IMR-90 (cell line): ENCODE results near the gene PRSS56. TPM values are rescaled to one million over a fixed set of nuclear protein-coding genes. Genes with fewer than 3 reads are reported as not detected.

ENCODE experiments used
- ATAC-seq: fragments of 200-7000 bp; cut with Tn5 transposase; 2 replicates; pipeline ENCODE4 v1.9.1; 2020; ENCODE audit warnings: low read depth, mild to moderate bottlenecking, moderate library complexity
- BruUV-seq: library from RNA; stranded (reverse); fragments of 400-500 nt; replicated peaks from 2 replicates; lab custom pipeline; 2021; lab: Mats Ljungman, UMichigan
- CTCF ChIA-PET: fragments of 300-600 bp; formaldehyde crosslinking; extraction: SDS; loops from one replicate; lab custom pipeline; 2021; ENCODE audit warnings: antibody characterized with exemption; lab: Yijun Ruan, JAX
- POLR2A ChIA-PET: fragments of 300-600 bp; sonication (Branson Sonifier 250); formaldehyde crosslinking; loops from one replicate; lab custom pipeline; 2022; ENCODE audit warnings: antibody characterized with exemption; ENCODE audit not compliant: unreplicated experiment; lab: Charles Lee
- DNase-seq: peaks from one replicate; pipeline ENCODE4 v3.0.0; 2013
- H2AFZ ChIP-seq: replicated peaks from 2 replicates; pipeline ENCODE3; 2013; ENCODE audit warnings: low read length, mild to moderate bottlenecking; ENCODE audit not compliant: poor library complexity
- H2AK5ac ChIP-seq: 2 replicates; pipeline ENCODE4 v1.6.1; 2013; ENCODE audit warnings: low read depth, low read length, inconsistent platforms
- H2AK9ac ChIP-seq: replicated peaks from 2 replicates; pipeline ENCODE3; 2013; ENCODE audit warnings: mild to moderate bottlenecking, low read depth, low read length, moderate library complexity; ENCODE audit not compliant: poor library complexity
- H2BK120ac ChIP-seq: 2 replicates; pipeline ENCODE4 v1.6.1; 2013; ENCODE audit warnings: low read depth, low read length, inconsistent platforms
- H2BK15ac ChIP-seq: 3 replicates; pipeline ENCODE4 v1.6.1; 2013; ENCODE audit warnings: low read depth, low read length, inconsistent platforms
- H2BK20ac ChIP-seq: 2 replicates; pipeline ENCODE4 v1.6.1; 2013; ENCODE audit warnings: low read depth, mild to moderate bottlenecking, inconsistent platforms, low read length, moderate library complexity
- H2BK5ac ChIP-seq: 2 replicates; pipeline ENCODE4 v1.6.1; 2013; ENCODE audit warnings: mild to moderate bottlenecking, low read depth, low read length, inconsistent platforms; ENCODE audit not compliant: poor library complexity, severe bottlenecking
- H3K14ac ChIP-seq: replicated peaks from 2 replicates; pipeline ENCODE4 v1.6.1; 2013; ENCODE audit warnings: low read depth, low read length, inconsistent platforms
- H3K18ac ChIP-seq: 2 replicates; pipeline ENCODE4 v1.6.1; 2013; ENCODE audit warnings: low read depth, low read length, control low read depth
- H3K23ac ChIP-seq: 2 replicates; pipeline ENCODE4 v1.6.1; 2013; ENCODE audit warnings: low read depth, low read length, inconsistent platforms
- H3K27ac ChIP-seq: 2 replicates; pipeline ENCODE4 v1.5.1; 2013; ENCODE audit warnings: mild to moderate bottlenecking, control low read depth, low read length; ENCODE audit not compliant: insufficient read depth
- H3K27me3 ChIP-seq: 2 replicates; pipeline ENCODE4 v1.6.1; 2013; ENCODE audit warnings: low read length; ENCODE audit not compliant: control insufficient read depth, insufficient read depth
- H3K36me3 ChIP-seq: 2 replicates; pipeline ENCODE4 v1.6.1; 2013; ENCODE audit warnings: low read length, mixed read lengths; ENCODE audit not compliant: control insufficient read depth, insufficient read depth
- H3K4ac ChIP-seq: 2 replicates; pipeline ENCODE4 v1.6.1; 2013; ENCODE audit warnings: low read depth, low read length, inconsistent platforms
- H3K4me1 ChIP-seq: 2 replicates; pipeline ENCODE4 v1.6.1; 2013; ENCODE audit warnings: low read length, mixed read lengths; ENCODE audit not compliant: control insufficient read depth, insufficient read depth
- H3K4me2 ChIP-seq: 2 replicates; pipeline ENCODE4 v1.6.1; 2013; ENCODE audit warnings: low read depth, mild to moderate bottlenecking, control low read depth, low read length, moderate library complexity
- H3K4me3 ChIP-seq: 2 replicates; pipeline ENCODE4 v1.5.1; 2013; ENCODE audit warnings: low read depth, mild to moderate bottlenecking, control low read depth, low read length, moderate library complexity; ENCODE audit not compliant: insufficient read depth
- H3K56ac ChIP-seq: 2 replicates; pipeline ENCODE4 v1.6.1; 2013; ENCODE audit warnings: low read length, inconsistent platforms; ENCODE audit not compliant: insufficient read depth; ENCODE audit errors: extremely low read depth
- H3K79me1 ChIP-seq, 2 experiments: 2 replicates each; pipeline ENCODE4 v1.6.1; 2013; ENCODE audit warnings: low read length in 2 of 2, inconsistent platforms in 1 of 2, low read depth in 1 of 2
- H3K9ac ChIP-seq: 2 replicates; pipeline ENCODE4 v1.6.1; 2013; ENCODE audit warnings: low read depth, low read length, control low read depth
- H3K9me1 ChIP-seq: 2 replicates; pipeline ENCODE4 v1.6.1; 2013; ENCODE audit warnings: low read length, inconsistent platforms; ENCODE audit not compliant: insufficient read depth
- H3K9me3 ChIP-seq: 2 replicates; pipeline ENCODE4 v1.6.1; 2013; ENCODE audit warnings: low read length; ENCODE audit not compliant: control insufficient read depth, insufficient read depth
- H4K20me1 ChIP-seq: 2 replicates; pipeline ENCODE4 v1.6.1; 2013; ENCODE audit warnings: low read length, inconsistent platforms; ENCODE audit not compliant: insufficient read depth
- H4K5ac ChIP-seq: 2 replicates; pipeline ENCODE4 v1.6.1; 2013; ENCODE audit warnings: mild to moderate bottlenecking, low read depth, low read length, control low read depth
- H4K8ac ChIP-seq, 2 experiments: 2 replicates each; pipeline ENCODE4 v1.6.1; 2013; ENCODE audit warnings: low read depth in 2 of 2, low read length in 2 of 2, control low read depth in 1 of 2, inconsistent platforms in 1 of 2
- H4K91ac ChIP-seq: 2 replicates; pipeline ENCODE4 v1.6.1; 2013; ENCODE audit warnings: low read depth, low read length, inconsistent platforms; ENCODE audit not compliant: insufficient read depth
- BHLHE40 ChIP-seq: fragments of 150-350 bp; IDR thresholded peaks from 2 replicates; pipeline ENCODE4 v1.6.1; 2016; ENCODE audit warnings: mild to moderate bottlenecking, low read depth, low read length
- CHD1 ChIP-seq: IDR thresholded peaks from 2 replicates; pipeline ENCODE4 v1.6.1; 2012; ENCODE audit warnings: low read depth, low read length, improper control_type of control experiment
- FOS ChIP-seq: fragments of 150-350 bp; IDR thresholded peaks from 2 replicates; pipeline ENCODE4 v1.6.1; 2016; ENCODE audit warnings: low read depth, low read length
- MAFK ChIP-seq: IDR thresholded peaks from 2 replicates; pipeline ENCODE4 v1.6.1; 2012; ENCODE audit warnings: low read depth, low read length, improper control_type of control experiment
- MAZ ChIP-seq: IDR thresholded peaks from 2 replicates; pipeline ENCODE4 v1.6.1; 2012; ENCODE audit warnings: low read depth, mild to moderate bottlenecking, low read length, improper control_type of control experiment, moderate library complexity, borderline replicate concordance
- MXI1 ChIP-seq: IDR thresholded peaks from 2 replicates; pipeline ENCODE4 v1.6.1; 2012; ENCODE audit warnings: low read depth, mild to moderate bottlenecking, low read length, moderate library complexity, borderline replicate concordance
- NFE2L2 ChIP-seq: fragments of 150-350 bp; IDR thresholded peaks from 2 replicates; pipeline ENCODE4 v1.6.1; 2016; ENCODE audit warnings: low read depth, mild to moderate bottlenecking, low read length
- POLR2A ChIP-seq: IDR thresholded peaks from 2 replicates; pipeline ENCODE4 v1.6.1; 2012; ENCODE audit warnings: mild to moderate bottlenecking, low read depth, low read length
- RCOR1 ChIP-seq: IDR thresholded peaks from 2 replicates; pipeline ENCODE4 v1.6.1; 2012; ENCODE audit warnings: mild to moderate bottlenecking, low read length, improper control_type of control experiment; ENCODE audit not compliant: insufficient replicate concordance
- RFX5 ChIP-seq: IDR thresholded peaks from 2 replicates; pipeline ENCODE4 v1.8.0; 2012; ENCODE audit warnings: low read depth, mild to moderate bottlenecking, low read length, moderate library complexity
- SMC3 ChIP-seq: fragments of 150-350 bp; IDR thresholded peaks from 2 replicates; pipeline ENCODE4 v1.6.1; 2016; ENCODE audit warnings: low read depth, mild to moderate bottlenecking, antibody characterized with exemption, low read length, moderate library complexity
- WGBS, 2 experiments: methylation state at CpG; one replicate each; pipeline versions ENCODE4 v1.1.5 to v1.1.7; 2013; ENCODE audit warnings: missing lambda C conversion rate in 2 of 2; ENCODE audit not compliant: insufficient read length in 1 of 2; ENCODE audit errors: extremely low coverage in 2 of 2; 5-methylcytosine and 5-hydroxymethylcytosine counted together
- dilution Hi-C: fragments of 300-500 bp; cut with HindIII; formaldehyde crosslinking; loops from one replicate; pipeline ENCODE4 v1.14.3; 2018; ENCODE audit warnings: low sequenced_read_pairs; ENCODE audit not compliant: unreplicated experiment
- in situ Hi-C: fragments of 300-500 bp; cut with MboI; formaldehyde crosslinking; loops from 3 replicates; pipeline ENCODE4 v1.14.3; 2019; ENCODE audit warnings: low sequenced_read_pairs, inconsistent platforms, mixed read lengths
- intact Hi-C: fragments of 100-400 bp; cut with micrococcal nuclease; formaldehyde crosslinking; loops from 2 replicates; pipeline ENCODE4 v1.10.0; 2022
- polyA plus RNA-seq, 3 experiments: library from polyadenylated mRNA; depleted of rRNA; stranded (reverse); fragments of >200 nt; gene quantifications; 2 replicates each; pipeline ENCODE4 v1.2.3, GENCODE V29; 2012; ENCODE audit warnings: low replicate concordance in 1 of 3
- total RNA-seq: library from RNA; depleted of rRNA; stranded (reverse); fragments of >200 nt; gene quantifications from 2 replicates; pipeline ENCODE4 v1.2.3, GENCODE V29; 2012
- TF ChIP-seq, protein P1 (sequence below): conservative IDR thresholded peaks from 2 replicates; pipeline ENCODE4 v1.5.1; 2012; ENCODE audit warnings: mild to moderate bottlenecking, low read depth, low read length, improper control_type of control experiment
- TF ChIP-seq, protein P2 (sequence below): fragments of 150-350 bp; IDR thresholded peaks from 2 replicates; pipeline ENCODE4 v1.6.1; 2017; ENCODE audit warnings: mild to moderate bottlenecking, antibody characterized with exemption, low read length, low read depth

The PRSS56 gene
- total and polyA plus RNA-seq, 2 of the 4 experiments (the other 2 are of a cell fraction): not detected

DNA sequence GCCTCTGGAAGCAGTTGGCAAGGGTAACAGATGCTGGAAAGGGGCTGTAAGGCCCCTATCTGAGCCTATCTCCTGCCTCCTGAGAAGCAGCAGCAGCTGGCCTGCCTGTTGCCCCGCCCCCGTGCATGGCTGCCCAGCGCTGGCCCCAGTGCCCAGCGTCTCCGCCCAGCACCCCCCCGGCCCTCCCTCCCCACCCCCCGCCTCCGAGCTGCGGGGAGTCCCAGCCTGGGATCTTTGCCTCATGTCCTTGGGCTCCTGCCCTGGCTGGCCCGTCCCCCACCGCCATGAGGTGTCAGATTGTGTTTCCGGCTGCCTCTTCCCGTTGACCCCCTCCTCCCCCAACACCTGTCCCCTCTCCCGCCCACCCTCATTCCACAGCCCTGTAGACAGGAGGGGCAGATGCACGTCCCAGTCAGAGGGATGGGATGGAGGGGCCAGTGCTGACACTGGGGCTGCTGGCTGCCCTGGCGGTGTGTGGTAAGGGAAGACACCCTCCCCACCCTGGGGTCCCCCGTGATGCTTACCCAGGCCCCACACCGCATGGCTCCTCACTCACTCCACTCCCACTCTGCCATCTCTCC, 5.7 kb downstream of the PRSS56 start, which contains the start of gene CHRND:
Gene CHRND, plus strand, starts transcription at position 370 of the 581 bp plus-strand sequence. Its CDS starts 56 bp downstream, at position 426.
- H3K4ac ChIP-seq: no peak within 1 kb of the TSS
- no peak within 1 kb of the TSS for H2AFZ ChIP-seq
- H3K9me3 ChIP-seq: no peaks in the 10 kb centered on the region
- H4K20me1 ChIP-seq: no peaks in the 10 kb centered on the region
- H3K4me2 ChIP-seq: no peak within 1 kb of the TSS
- H3K27ac ChIP-seq: no peak within 1 kb of the TSS
- ATAC-seq (peak; percentile 8; the same call in 1 of the 2 replicates), DNase-seq (no peak)
- H2BK20ac ChIP-seq: no peak within 1 kb of the TSS
- H3K79me1 ChIP-seq: no peaks in the 10 kb centered on the region
- dilution Hi-C loops (no loop called here), in situ Hi-C loops (no loop called here), intact Hi-C loops (no loop called here)
- H3K36me3 ChIP-seq: no peaks in the 10 kb centered on the region
- no peak within 1 kb of the TSS for H4K91ac ChIP-seq
- no peaks in the 10 kb centered on the region for H3K4me1 ChIP-seq
- no peak within 1 kb of the TSS for H2AK9ac ChIP-seq
- no peak within 1 kb of the TSS for H3K9ac ChIP-seq
- CTCF ChIA-PET: no interaction called here
- H2BK5ac ChIP-seq: no peak within 1 kb of the TSS
- H3K14ac ChIP-seq: no peak within 1 kb of the TSS
- no peak within 1 kb of the TSS for H3K18ac ChIP-seq
- H3K27me3 ChIP-seq: peaks cover 63% of the 10 kb centered on the region
- no TSS peak for BruUV-seq
- H3K4me3 ChIP-seq: no peak within 1 kb of the TSS
- no peaks in the 10 kb centered on the region for H3K9me1 ChIP-seq
- H3K56ac ChIP-seq: no peak within 1 kb of the TSS
- POLR2A ChIA-PET: no interaction called here
- no peak within 1 kb of the TSS for H3K23ac ChIP-seq
- H2BK120ac ChIP-seq: no peak within 1 kb of the TSS
- WGBS, 2 experiments: 0% methylated on average over 2 of the region's 18 CpGs; no CpG with 5 or more reads in 1 of the 2 experiments
- TF ChIP-seq, protein P1, sequence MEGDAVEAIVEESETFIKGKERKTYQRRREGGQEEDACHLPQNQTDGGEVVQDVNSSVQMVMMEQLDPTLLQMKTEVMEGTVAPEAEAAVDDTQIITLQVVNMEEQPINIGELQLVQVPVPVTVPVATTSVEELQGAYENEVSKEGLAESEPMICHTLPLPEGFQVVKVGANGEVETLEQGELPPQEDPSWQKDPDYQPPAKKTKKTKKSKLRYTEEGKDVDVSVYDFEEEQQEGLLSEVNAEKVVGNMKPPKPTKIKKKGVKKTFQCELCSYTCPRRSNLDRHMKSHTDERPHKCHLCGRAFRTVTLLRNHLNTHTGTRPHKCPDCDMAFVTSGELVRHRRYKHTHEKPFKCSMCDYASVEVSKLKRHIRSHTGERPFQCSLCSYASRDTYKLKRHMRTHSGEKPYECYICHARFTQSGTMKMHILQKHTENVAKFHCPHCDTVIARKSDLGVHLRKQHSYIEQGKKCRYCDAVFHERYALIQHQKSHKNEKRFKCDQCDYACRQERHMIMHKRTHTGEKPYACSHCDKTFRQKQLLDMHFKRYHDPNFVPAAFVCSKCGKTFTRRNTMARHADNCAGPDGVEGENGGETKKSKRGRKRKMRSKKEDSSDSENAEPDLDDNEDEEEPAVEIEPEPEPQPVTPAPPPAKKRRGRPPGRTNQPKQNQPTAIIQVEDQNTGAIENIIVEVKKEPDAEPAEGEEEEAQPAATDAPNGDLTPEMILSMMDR: no peak
- no peak for TF ChIP-seq MAFK
- TF ChIP-seq RCOR1: no peak
- TF ChIP-seq SMC3: no peak
- TF ChIP-seq MXI1: no peak
- no peak for TF ChIP-seq NFE2L2
- TF ChIP-seq POLR2A: no peak
- no peak for TF ChIP-seq BHLHE40
- TF ChIP-seq RFX5: no peak
- TF ChIP-seq, protein P2, sequence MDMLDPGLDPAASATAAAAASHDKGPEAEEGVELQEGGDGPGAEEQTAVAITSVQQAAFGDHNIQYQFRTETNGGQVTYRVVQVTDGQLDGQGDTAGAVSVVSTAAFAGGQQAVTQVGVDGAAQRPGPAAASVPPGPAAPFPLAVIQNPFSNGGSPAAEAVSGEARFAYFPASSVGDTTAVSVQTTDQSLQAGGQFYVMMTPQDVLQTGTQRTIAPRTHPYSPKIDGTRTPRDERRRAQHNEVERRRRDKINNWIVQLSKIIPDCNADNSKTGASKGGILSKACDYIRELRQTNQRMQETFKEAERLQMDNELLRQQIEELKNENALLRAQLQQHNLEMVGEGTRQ: no peak
- TF ChIP-seq MAZ: no peak
- TF ChIP-seq CHD1: no peak
- no peak for TF ChIP-seq FOS
- no peak within 1 kb of the TSS for H4K5ac ChIP-seq
- no peak within 1 kb of the TSS for H2BK15ac ChIP-seq
- no peak within 1 kb of the TSS for H4K8ac ChIP-seq
- H2AK5ac ChIP-seq: no peak within 1 kb of the TSS
